ENCODE results near the gene MYL12A.
"Not testable (repeated sequence)": the region's sequence is repeated elsewhere in the genome, so short reads cannot be mapped to it uniquely, and the experiment has no call there.

Gene MYL12A

DNA sequence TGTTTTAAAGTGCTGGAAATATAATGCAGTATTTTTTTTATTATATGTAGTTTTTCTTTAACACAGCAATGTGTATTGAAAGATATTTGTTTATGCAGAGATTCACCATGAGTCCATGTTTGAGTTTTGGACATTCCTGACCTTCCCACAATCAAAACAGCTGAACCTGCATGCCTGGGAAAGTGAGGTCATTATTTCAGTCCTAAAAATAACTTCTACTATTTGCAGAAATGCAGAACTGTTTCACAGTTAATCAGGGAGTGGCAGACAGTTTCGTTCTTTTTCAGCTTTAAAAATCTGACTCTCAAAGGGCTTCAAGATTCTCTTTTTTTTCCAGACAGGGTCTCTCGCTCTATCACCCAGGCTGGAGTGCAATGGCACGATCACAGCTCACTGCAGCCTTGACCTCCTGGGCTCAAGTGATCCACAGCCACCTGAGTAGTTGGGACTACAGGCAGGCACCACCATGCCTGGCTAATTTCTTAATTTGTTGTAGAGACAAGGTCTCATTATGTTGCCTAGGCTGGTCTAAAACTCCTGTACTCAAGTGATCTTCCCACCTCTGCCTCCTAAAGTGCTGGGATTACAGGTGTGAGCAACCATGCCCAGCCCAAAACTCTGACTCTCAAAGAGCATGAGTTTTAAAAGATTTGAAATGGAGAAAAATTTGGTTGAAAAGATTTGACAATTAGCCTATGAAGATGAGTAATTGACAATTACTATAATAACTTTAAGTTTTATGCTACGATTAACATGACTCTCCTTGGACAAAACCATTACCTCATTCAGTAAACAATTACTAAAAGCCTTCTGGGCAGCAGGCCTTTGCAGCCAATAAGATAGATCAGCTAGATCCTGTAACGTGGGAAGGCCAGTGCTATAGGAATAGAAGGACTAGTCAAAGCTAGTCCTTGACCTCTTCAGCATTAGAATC, 9.4 kb downstream of the MYL12A start:
- DNase-seq = peak; percentile 45

DNA sequence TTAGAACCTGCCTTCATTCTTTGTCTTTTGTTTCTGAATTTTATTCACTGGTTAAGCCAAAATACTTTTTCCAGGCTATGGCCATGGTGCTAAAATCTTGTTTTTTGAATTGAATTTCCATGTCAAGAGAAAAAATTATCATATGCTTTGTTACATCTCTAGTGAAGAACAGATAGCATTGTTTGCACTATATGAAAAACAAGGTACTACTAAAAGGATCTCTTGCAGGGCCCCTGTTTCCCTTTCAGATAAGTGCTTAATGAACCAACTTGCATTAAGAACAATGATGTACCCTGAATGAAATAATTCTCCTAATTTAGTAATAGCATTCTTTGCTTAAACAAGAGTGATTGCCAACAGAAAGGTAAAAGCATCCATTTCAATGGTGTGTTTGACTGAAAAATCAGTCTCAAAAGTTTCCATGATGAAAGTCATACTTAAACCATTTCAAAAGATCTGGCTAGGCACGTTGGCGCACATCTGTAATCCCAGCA, 10.1 kb downstream of the MYL12A start:
- no peak for DNase-seq

DNA sequence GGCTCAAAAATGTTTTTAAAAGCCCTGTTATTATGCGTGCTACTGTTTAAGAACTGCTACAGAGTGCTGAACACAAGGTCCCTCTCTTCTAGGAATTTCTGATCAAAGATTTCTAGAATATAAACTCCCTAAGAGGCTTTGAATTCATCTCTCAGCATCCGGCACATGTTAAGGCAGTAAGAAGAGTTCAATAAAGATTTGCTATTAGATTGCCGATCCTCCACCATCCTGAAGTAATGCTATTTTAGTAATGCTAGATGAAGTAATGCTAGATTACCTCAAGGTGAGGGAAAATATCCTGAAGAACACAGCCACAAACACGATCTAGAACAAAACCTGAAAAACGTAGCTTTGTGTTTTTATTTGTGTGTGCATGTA, 13.4 kb downstream of the MYL12A start:
- DNase-seq = no peak

- peak; percentile 90 for DNase-seq
Observed at GRCh38 chr18:3261373-3262233, 14.0 kb downstream of the MYL12A start, which contains the start of gene MYL12B. Gene MYL12B, plus strand, starts transcription at chr18:3262133. Its CDS starts 10,766 bp downstream, at chr18:3272899.

- no peak for DNase-seq
Observed at GRCh38 chr18:3262234-3263131, 14.9 kb downstream of the MYL12A start.

- DNase-seq = no peak
Observed at GRCh38 chr18:3263132-3263700, 15.6 kb downstream of the MYL12A start.

GRCh38 chr18:3264362-3264761, 16.8 kb downstream of the MYL12A start:
- DNase-seq = no peak

DNA sequence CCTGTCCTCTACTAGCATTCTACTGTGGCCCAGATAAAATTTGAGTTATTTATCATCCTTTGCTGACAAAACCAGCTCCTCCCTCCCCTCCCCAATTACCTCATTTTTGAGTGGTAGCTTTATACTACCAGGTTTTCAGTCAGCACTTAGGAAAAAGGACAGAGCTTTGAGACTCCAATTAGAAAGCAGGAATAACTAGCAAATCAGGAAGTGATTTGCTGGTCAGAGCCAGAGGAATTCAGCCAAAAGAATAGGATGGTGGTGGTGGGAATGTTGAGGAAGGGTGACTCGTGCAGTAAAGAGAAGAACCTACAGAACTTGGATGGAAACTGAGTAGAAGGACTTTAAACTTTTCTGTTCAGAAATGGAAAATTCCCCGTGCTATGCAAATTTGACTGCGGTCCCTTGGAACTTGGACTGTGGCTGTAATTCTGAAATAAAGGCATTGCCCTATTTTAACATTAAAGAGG, 18.0 kb downstream of the MYL12A start:
- DNase-seq = no peak

DNA sequence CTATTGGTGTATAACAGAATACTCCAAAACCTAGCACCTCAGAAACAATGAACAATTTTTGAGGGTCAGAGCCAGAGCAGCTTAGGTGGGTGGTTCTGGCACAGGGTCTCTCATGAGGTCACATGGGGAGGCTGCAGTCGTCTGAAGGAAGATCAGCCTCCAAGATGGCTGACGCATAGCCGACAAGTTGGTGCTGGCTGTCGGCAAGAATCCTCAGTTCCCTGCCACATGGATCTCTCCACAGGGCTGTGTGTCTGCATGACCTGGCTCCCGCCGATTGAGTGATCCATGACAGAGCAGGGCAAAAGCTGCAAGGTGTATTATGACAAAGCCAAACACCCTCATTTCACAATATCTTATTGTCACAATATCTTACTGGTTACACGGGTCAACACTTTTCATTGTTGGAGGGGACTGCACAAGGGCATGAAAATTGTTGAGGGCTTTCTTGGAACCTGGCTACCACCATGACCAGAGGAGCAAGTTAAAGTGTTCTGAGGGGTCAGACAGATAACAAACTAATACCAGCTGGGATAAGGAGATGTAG, 18.5 kb downstream of the MYL12A start:
- DNase-seq = no peak

- DNase-seq = no peak
Observed at GRCh38 chr18:3268306-3268705, 20.7 kb downstream of the MYL12A start.

- DNase-seq = peak; percentile 60
Observed at GRCh38 chr18:3269241-3269913, 21.8 kb downstream of the MYL12A start.

DNA sequence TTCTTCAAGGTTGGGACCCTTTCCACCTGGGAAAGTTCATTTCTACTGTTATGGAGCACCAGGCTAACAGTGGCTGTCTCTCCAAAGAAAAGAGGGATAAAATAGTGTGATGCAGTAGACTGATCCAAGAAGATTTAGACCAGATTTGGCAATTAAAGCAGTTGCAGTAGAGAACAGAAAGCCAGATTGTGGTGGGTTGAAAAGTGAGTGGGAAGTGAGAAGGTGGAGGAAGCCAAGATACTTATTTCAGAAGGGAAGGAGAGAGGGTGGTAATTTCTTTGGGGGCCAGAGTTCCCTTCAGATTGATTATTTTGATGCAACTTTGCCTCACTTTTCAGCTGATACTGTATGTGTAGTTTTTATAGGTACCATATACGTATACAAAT, 22.3 kb downstream of the MYL12A start:
- no peak for DNase-seq

GRCh38 chr18:3273042-3273441, 25.4 kb downstream of the MYL12A start:
- DNase-seq = no peak

DNA sequence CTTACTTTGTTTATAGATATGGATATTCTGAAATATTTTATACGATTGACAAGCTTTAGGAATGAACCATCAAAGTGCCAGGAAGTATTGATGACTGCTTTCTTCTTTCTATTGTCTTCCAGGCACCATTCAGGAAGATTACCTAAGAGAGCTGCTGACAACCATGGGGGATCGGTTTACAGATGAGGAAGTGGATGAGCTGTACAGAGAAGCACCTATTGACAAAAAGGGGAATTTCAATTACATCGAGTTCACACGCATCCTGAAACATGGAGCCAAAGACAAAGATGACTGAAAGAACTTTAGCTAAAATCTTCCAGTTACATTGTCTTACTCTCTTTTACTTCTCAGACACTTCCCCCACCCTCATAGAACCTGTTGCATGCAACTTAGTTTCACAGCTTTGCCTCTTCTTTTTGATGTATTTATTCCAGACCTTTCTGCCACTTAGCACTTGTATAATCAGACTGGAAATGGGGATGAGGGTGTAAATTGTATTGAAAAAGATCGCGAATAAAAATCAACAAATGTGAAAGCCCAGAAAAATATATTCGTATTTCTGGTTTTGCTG, 30.1 kb downstream of the MYL12A start:
- not testable (repeated sequence) for DNase-seq

DNA sequence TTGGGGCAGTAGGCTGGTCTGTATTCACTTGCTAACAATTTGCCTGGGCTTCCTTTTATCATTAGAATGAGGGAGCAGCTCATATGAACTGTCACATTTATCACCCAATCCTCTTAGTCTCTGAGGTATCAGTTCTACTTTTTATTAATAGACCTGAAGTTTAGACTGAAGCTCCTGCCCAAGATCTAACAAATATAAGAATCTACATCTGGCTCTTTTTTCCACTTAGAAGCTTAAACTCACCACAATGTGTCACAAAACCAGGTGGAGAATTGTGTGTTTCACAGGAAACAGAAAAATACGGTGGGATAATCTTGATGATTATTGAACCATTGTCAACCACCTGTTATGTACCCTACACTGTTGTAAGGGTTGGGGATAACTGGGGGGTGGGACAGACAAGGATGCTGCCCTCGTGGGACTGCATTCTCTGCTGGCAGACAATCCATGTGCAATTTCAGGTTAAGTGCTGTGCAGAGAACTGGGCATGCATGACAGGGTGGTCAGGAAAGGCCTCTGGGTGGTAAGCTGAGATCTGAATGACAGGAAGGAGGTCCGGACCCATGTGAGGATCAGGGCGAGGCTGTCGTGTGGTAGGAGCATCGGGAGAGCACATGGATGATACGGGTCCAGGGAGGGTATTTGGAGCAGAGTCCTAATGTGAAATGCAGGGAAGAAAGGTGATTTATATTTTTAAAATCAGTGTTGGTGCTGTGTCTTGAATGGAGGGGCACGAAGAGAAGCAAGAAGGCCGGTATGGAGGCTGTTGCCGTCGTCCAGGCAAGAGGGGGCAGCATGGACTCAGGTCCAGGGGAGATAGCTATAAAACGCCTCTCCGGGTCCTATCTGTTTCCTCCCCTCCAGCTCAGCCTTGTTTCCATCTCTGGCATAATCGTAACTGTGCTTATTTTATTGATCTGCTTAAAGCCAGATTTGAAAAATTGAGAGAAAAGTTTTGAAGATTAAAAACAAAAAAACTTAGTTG, 31.9 kb downstream of the MYL12A start:
- DNase-seq = no peak

- DNase-seq = peak; percentile 91
Observed at GRCh38 chr18:3281456-3282400, 34.1 kb downstream of the MYL12A start.

- DNase-seq = no peak
Observed at GRCh38 chr18:3283253-3283863, 35.8 kb downstream of the MYL12A start.

- no peak for DNase-seq
Observed at GRCh38 chr18:3283908-3284307, 36.3 kb downstream of the MYL12A start.
